Endothelial cell (in vitro differentiated cells): ENCODE results near the gene MBOAT7. TPM values are rescaled to one million over a fixed set of nuclear protein-coding genes. Genes with fewer than 3 reads are reported as not detected.

Experiments
- DNase-seq: peaks from one replicate; pipeline ENCODE4 v3.0.0; 2021; ENCODE audit warnings: low spot score
- H3K27ac Mint-ChIP-seq: one replicate; pipeline ENCODE4 v1.8.0; 2021; ENCODE audit warnings: mixed read lengths, inconsistent platforms; ENCODE audit not compliant: unreplicated experiment
- H3K27me3 Mint-ChIP-seq: one replicate; pipeline ENCODE4 v1.8.0; 2021; ENCODE audit warnings: mild to moderate bottlenecking, moderate library complexity, mixed read lengths, inconsistent platforms; ENCODE audit not compliant: unreplicated experiment
- H3K36me3 Mint-ChIP-seq: one replicate; pipeline ENCODE4 v1.8.0; 2021; ENCODE audit warnings: mild to moderate bottlenecking, low read depth, mixed read lengths, inconsistent platforms; ENCODE audit not compliant: unreplicated experiment
- H3K4me1 Mint-ChIP-seq: one replicate; pipeline ENCODE4 v1.8.0; 2021; ENCODE audit warnings: mild to moderate bottlenecking, mixed read lengths, inconsistent platforms; ENCODE audit not compliant: unreplicated experiment
- H3K4me3 Mint-ChIP-seq: one replicate; pipeline ENCODE4 v1.8.0; 2021; ENCODE audit warnings: mild to moderate bottlenecking, mixed read lengths, inconsistent platforms; ENCODE audit not compliant: unreplicated experiment
- H3K9me3 Mint-ChIP-seq: one replicate; pipeline ENCODE4 v1.8.0; 2021; ENCODE audit warnings: mixed read lengths, inconsistent platforms; ENCODE audit not compliant: unreplicated experiment
- CTCF ChIP-seq: fragments of 200-600 bp; sonication (generic); IDR thresholded peaks from one replicate; pipeline ENCODE4 v1.5.0; 2021; ENCODE audit warnings: antibody characterized with exemption; ENCODE audit not compliant: unreplicated experiment
- long read RNA-seq: library from polyadenylated mRNA; unstranded; transcript quantifications from one replicate; pipeline ENCODE4 v2.0.0, GENCODE V29; 2020; ENCODE audit not compliant: unreplicated experiment
- total RNA-seq: library from RNA; stranded (reverse); fragmentation: NEBNext Ultra II Directional; extraction: Animal tissue kit (Norgen Biotek cat#: 25700); gene quantifications from one replicate; pipeline ENCODE4 v1.2.1, GENCODE V29; 2021; ENCODE audit not compliant: unreplicated experiment

Gene MBOAT7
- 203 TPM for total RNA-seq
- long read RNA-seq, transcript MBOAT7-212 (2 exons, 3,039 nt): minor isoform, 9 of 134 reads
- long read RNA-seq, transcript MBOAT7-201 (8 exons, 2,529 nt): major isoform, 93 of 134 reads
- long read RNA-seq, partial matches to known transcripts: 11 of 134 reads
- long read RNA-seq, other reads (novel, unspliced or antisense): 21 of 134 reads

GRCh38 chr19:54189145-54189734 is at the start of gene MBOAT7:
Gene MBOAT7 (minus strand): TSS chr19:54189580. CDS start chr19:54188508, 1,072 bp downstream.
- Mint-ChIP-seq H3K36me3 (peaks cover 34% of the 10 kb centered on the region), H3K9me3 (no peaks in the 10 kb centered on the region), H3K27ac (peak within 1 kb of the TSS; percentile 100), H3K4me1 (peaks cover 33% of the 10 kb centered on the region), H3K4me3 (peak within 1 kb of the TSS; percentile 99), H3K27me3 (peaks cover 22% of the 10 kb centered on the region)
- DNase-seq: no peak
- no peak for TF ChIP-seq CTCF

- H3K27ac Mint-ChIP-seq: no peak overlapping the region
- H3K4me1 Mint-ChIP-seq: no peaks in the 10 kb centered on the region
- TF ChIP-seq CTCF: no peak
- H3K27me3 Mint-ChIP-seq: peaks cover 6% of the 10 kb centered on the region
- no peaks in the 10 kb centered on the region for H3K9me3 Mint-ChIP-seq
- no peak for DNase-seq
- peaks cover 9% of the 10 kb centered on the region for H3K36me3 Mint-ChIP-seq
- no peak overlapping the region for H3K4me3 Mint-ChIP-seq
These were observed 44.6 kb upstream of the MBOAT7 start for GRCh38 chr19:54233941-54234340.

GRCh38 chr19:54231077-54231931 is 41.9 kb upstream of the MBOAT7 start:
- peak; percentile 92 for TF ChIP-seq CTCF
- no peaks in the 10 kb centered on the region for H3K4me1 Mint-ChIP-seq
- no peak overlapping the region for H3K4me3 Mint-ChIP-seq
- H3K27ac Mint-ChIP-seq: no peak overlapping the region
- peak; percentile 94 for DNase-seq
- peaks cover 6% of the 10 kb centered on the region for H3K27me3 Mint-ChIP-seq
- H3K36me3 Mint-ChIP-seq: peaks cover 9% of the 10 kb centered on the region
- H3K9me3 Mint-ChIP-seq: no peaks in the 10 kb centered on the region

GRCh38 chr19:54230031-54230430 is 40.7 kb upstream of the MBOAT7 start:
- H3K4me3 Mint-ChIP-seq: no peak overlapping the region
- H3K9me3 Mint-ChIP-seq: no peaks in the 10 kb centered on the region
- peaks cover 9% of the 10 kb centered on the region for H3K36me3 Mint-ChIP-seq
- H3K4me1 Mint-ChIP-seq: no peaks in the 10 kb centered on the region
- DNase-seq: no peak
- no peak overlapping the region for H3K27ac Mint-ChIP-seq
- no peak for TF ChIP-seq CTCF
- H3K27me3 Mint-ChIP-seq: peaks cover 6% of the 10 kb centered on the region
